ENCODE measurements around the gene USP6NL.

USP6NL gene

DNA sequence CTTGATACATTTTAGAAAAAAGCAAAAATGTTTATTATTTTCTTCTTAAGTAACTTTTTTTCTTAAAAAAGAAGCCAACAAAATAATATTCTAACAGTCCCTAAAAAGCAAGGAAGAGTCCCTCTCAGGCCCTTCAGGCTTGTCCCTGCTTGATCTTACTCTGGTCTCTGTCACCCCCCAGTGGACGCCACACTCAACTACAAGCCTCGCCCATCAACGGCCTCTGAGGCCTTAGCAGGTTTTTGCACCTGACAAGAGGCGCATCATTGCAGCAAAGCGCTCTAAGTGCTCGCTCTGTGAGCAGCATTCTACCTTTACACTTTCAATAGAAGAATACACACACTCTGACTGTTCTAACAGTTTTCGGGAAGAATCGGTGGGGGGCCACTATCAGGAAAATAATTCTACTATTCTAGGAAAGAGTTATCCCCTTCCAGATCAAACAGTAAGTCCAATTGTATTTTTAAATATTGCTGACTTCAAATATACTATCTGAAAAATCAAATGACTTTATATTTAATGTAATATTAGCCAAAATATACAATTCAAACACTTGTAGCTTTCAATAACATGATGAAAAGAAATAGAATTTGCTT is 139.2 kb downstream of the USP6NL start:
- peak; percentile 80 for DNase-seq

- no peak for DNase-seq
Measured at GRCh38 chr10:11469575-11470391, 141.7 kb downstream of the USP6NL start.

- DNase-seq, result no peak
Measured at GRCh38 chr10:11468126-11468742, 143.2 kb downstream of the USP6NL start.

- no peak for DNase-seq
Measured at GRCh38 chr10:11465406-11465805, 146.0 kb downstream of the USP6NL start.

DNA sequence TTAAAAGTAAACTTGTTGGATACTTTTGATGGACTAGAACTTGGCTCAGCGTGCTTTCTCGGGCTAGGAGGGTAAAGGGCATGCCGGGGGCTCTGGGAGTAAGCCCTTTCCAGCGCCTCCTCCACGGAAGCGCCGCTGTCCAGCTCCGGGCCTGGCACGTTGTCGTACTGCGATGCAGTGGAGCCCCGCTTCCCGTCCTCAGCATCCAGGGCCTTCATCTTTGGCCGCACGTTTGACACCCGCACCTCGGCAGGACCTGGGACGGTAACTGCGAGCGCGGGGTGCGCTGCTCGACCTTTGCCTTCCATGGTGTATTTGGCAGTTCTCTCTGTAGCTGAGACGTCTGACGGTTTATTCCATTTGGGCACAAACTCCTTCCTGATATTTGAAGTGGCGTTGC is 148.3 kb downstream of the USP6NL start:
- no peak for DNase-seq

- DNase-seq, result no peak
Measured at GRCh38 chr10:11462071-11462470, 149.4 kb downstream of the USP6NL start.

DNA sequence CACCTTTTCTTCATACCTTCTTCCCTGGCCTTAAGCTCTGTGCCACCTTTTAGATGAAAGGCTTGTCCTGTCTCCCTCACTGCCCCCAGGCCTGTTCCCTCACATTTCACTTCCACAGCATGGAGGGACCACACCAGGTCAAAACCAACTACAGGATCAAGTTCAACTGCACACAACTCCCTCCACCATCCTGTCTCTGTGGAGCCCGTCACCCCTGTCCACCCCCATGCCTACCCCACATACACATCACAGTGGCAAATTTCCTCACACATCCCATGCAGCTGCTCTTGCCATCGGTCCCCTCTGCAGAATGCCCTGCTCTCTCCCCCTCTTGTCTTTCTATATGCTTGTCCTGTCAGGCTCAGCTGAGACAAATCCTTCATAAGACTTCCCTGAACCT is 154.1 kb downstream of the USP6NL start:
- DNase-seq, result no peak

DNA sequence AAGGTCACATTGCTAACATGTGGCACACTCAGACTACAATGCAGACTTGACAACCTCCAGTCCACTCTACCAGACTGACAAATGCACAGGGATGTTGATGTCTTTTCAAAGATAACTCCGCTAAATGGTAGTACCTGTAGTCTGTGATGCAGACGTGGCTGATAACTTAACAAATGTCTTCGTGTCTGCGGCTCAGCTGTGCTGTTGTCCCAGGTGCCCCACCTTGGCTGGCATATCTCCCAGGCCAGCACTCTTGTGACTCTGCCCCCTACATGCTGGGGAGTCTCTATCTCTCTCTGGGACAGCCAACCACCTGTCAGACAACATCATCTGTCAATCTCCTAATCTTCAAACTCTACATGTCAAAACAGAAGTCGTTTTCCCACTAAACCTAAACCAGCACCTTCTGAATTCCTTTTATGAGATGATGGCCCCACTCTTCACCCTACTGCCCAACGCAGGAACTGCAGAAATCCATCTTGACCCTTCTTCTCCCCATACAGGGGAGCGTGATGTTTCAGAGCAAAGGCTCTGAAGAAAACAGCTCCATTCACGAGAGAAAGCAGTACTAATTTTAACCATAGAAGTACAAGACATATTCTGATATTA is 156.4 kb downstream of the USP6NL start:
- DNase-seq, result no peak

- no peak for DNase-seq
Measured at GRCh38 chr10:11454160-11454559, 157.3 kb downstream of the USP6NL start.

DNA sequence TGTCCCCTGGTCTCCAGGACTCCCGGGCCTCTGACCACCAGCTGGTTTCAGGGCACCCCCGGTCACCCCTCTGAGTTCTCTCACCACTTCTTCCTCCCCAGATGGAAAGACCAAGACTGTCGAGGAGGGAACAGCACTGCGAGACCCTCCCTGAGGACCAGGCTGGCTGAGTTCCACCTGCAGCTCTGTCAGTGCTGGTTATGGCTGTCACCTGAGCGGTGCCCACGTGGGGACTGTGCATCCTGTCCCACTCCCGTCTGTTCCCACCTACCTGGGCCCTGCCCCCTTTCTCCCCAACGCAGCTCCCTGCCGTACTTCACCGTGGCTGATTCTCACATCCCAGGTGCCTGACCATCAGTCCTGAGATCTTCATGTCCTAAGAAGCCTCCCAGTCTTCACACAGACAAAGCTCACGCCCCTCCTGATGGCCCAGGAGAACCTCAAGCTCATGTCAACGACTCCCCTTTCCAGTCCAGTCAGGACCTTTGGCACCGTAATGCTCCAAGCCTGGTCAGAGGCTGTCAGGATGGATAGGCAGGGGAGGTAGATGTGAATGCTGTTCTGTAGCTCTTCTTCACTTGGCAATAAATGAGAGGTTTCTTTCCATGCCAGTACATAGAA is 159.7 kb downstream of the USP6NL start:
- DNase-seq, result no peak

- no peak for DNase-seq
Measured at GRCh38 chr10:11450427-11450826, 161.0 kb downstream of the USP6NL start.

GRCh38 chr10:11449761-11450160 is 161.7 kb downstream of the USP6NL start:
- no peak for DNase-seq

DNA sequence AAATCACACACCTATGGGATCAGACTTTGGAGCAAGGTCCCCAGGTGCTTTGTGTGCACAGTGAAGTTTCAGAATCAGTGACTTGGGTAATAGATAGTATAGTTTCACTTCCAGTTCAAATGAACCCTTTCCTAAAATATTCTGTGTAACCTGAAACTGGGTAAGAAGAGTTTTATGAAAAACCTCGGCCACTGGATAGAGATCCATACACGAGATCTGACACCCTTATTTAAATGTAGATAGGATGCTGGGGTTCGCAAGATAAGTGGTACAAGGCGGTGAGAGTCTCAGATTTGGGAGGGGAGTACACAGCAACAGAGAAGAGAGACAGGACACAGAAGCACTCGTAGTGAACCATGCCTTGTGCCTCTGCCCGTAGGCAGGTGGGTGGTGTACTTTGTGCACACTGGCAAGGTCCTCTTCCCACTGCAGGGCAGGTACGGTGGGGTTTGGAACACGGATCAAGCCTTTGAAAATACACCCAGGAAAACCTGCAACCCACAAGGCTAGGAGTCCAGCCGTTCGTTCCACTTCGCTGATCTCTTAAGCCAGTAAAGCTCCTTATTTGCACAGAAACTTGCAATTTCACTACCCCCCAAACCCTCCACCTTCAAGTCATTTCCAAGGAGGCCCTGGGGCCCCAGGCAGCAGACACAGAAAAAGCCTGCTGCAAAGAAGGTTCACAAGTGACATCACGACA is 162.8 kb downstream of the USP6NL start:
- DNase-seq, result no peak

GRCh38 chr10:11448190-11448544 is 163.3 kb downstream of the USP6NL start:
- no peak for DNase-seq

GRCh38 chr10:11447586-11447985 is 163.9 kb downstream of the USP6NL start:
- DNase-seq, result no peak

DNA sequence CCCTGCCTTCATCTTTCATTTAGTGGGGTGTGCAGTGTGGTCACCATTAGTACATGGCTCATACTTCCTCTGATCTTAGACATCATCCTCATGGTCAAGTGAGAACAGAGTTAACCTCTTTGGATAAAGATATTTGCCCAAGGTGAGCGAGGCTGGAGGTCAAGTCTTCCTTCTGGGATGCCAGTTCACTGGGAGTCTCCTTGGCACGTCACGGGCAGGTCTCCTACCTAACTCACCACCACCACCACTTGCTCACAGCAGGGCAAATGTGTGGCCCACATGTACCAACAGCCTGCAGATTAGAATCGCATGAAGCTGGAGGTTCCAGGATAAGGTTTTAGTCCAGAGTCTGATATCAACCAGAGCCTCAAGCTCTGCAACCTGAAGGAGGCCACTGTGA is 164.6 kb downstream of the USP6NL start:
- DNase-seq, result no peak

DNA sequence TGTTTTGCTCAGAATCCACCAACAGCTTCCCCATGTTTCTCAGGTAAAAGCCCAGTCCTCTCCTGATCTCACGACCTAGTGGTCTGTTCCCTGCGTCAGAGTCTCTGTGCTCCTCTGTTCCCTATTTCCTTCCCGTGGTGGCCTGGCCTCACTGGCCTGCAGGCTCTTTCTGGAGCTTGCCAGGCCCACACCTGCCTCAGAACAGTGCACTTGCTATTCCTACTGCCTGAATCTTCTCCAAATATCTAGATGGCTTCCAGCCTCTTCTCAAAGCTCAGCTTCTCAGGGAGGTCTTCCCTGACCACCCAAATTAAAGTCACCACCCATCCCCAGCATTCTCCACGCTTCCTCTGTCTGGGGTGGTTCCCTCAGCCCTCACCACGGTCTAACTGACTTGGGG is 165.3 kb downstream of the USP6NL start:
- no peak for DNase-seq

DNA sequence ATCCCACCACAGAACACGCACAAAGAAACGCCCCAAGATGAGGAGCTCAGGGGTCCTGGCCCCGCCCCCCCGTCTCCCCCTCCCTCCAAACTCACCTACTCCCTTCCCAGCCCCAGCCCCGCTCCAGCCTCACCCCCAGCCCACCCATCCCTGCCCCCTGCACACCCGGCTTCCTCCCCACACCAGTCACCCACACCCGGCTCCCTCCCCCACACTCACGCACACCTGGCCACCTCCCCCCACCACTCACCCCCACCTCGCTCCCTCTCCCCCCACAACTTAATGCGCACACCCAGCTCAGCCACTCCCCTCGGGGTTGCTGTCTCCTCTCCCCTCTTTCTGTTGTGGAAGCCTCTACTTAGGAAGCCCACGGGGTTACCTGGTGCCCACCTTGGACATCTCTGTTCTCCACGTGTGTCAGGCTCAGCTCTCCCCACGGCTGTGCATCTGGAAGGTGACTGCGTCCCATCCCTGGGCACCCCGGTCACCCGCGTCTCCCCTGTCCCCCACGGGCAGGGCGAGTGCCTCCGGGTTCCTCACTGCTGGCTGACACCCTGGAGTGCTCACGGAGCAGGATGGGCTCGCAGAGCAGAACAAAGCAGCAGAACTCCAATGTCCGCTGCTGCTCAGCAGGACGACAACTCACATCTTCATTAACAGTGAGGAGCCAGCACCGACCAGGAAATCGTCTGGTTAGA is 166.8 kb downstream of the USP6NL start:
- no peak for DNase-seq

- no peak for DNase-seq
Measured at GRCh38 chr10:11444155-11444530, 167.3 kb downstream of the USP6NL start.

DNA sequence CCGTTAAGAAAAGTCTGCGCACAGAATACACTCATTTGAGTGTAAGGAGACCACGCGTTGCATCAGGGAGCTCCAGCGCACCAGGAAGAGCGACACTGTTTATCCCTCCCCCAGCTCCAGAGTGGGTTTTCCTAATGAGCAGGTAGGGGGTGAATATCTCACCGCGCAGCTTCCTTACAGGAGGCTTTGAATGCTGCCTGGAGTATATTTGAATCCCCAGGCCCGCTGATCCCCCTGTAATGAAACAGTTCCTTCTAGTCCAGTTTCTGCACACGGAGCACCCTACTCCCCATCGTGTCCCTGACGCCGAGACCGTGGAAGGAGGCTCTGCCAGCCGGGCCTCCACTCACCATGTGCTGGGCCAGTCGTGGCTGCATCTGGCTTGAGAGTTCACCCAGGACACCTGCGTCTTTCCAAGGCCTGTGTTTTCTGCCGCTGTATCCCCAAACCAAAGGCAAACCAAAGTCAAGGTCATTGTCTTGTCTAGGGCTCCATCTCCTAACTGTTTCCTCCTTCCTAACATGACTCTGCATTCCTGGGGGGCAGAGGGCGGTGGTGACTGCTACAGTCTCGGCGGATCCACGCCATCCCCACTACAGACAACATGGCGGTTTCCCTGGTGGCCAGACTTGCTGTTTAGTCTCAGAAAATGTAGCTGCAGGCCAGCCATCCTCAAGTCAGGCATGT is 167.8 kb downstream of the USP6NL start:
- no peak for DNase-seq

- no peak for DNase-seq
Measured at GRCh38 chr10:11442001-11442773, 169.3 kb downstream of the USP6NL start.
